Measurements from ENCODE around the gene RPIA. TPM values are rescaled to one million over a fixed set of nuclear protein-coding genes. Genes with fewer than 3 reads are reported as not detected.
"Not testable (repeated sequence)": the region's sequence is repeated elsewhere in the genome, so short reads cannot be mapped to it uniquely, and the experiment has no call there.

The RPIA gene
- total and polyA plus RNA-seq, 2 of the 4 experiments (the other 2 are of a cell fraction), result 4.1 to 8.6 TPM

GRCh38 chr2:88765889-88766481 lies 74.5 kb downstream of the RPIA start:
- POLR2A ChIA-PET (ENCODE audit: unreplicated experiment); H3K27ac ChIP-seq (ENCODE audit: insufficient read depth, low read length); H2BK15ac ChIP-seq (ENCODE audit: low read depth, low read length); H3K4me1 ChIP-seq (ENCODE audit: control insufficient read depth, insufficient read depth, low read length); H2BK5ac ChIP-seq (ENCODE audit: low read depth, low read length, poor library complexity, severe bottlenecking); H3K4me3 ChIP-seq (ENCODE audit: insufficient read depth, low read depth, low read length); H3K23ac ChIP-seq (ENCODE audit: low read depth, low read length); in situ Hi-C loops (cut with MboI; ENCODE audit: low sequenced_read_pairs); H3K9me3 ChIP-seq (ENCODE audit: control insufficient read depth, insufficient read depth, low read length); H2AK9ac ChIP-seq (replicated peaks; ENCODE audit: low read depth, low read length, poor library complexity); H2AK5ac ChIP-seq (ENCODE audit: low read depth, low read length); H3K79me1 ChIP-seq (ENCODE audit: low read depth in 1 of 2, low read length in 2 of 2); H3K18ac ChIP-seq (ENCODE audit: low read depth, low read length); H4K20me1 ChIP-seq (ENCODE audit: insufficient read depth, low read length); intact Hi-C loops (cut with micrococcal nuclease); dilution Hi-C loops (cut with HindIII; ENCODE audit: low sequenced_read_pairs, unreplicated experiment); H2BK20ac ChIP-seq (ENCODE audit: low read depth, low read length); ATAC-seq (ENCODE audit: low read depth); DNase-seq; H2BK120ac ChIP-seq (ENCODE audit: low read depth, low read length); CTCF ChIA-PET; H4K8ac ChIP-seq (ENCODE audit: low read depth in 2 of 2, low read length in 2 of 2); H3K14ac ChIP-seq (replicated peaks; ENCODE audit: low read depth, low read length); H3K36me3 ChIP-seq (ENCODE audit: control insufficient read depth, insufficient read depth, low read length); BruUV-seq (replicated peaks); H3K4ac ChIP-seq (ENCODE audit: low read depth, low read length); H3K56ac ChIP-seq (ENCODE audit: extremely low read depth, insufficient read depth, low read length); H3K9ac ChIP-seq (ENCODE audit: low read depth, low read length); H4K5ac ChIP-seq (ENCODE audit: low read depth, low read length); H2AFZ ChIP-seq (replicated peaks; ENCODE audit: low read length, poor library complexity); H4K91ac ChIP-seq (ENCODE audit: insufficient read depth, low read depth, low read length); H3K9me1 ChIP-seq (ENCODE audit: insufficient read depth, low read length): not testable (repeated sequence)
- WGBS, 2 experiments (ENCODE audit: extremely low coverage in 2 of 2, insufficient read length in 1 of 2), result no CpG with 5 or more reads among the region's 24 CpGs
- H3K27me3 ChIP-seq (ENCODE audit: control insufficient read depth, insufficient read depth, low read length), result peaks cover 12% of the 10 kb centered on the region; the same call in 1 of the 2 replicates
- peak overlapping the region; percentile 71; the same call in 1 of the 2 replicates for H3K4me2 ChIP-seq (ENCODE audit: low read depth, low read length)
